Measurements from ENCODE around the gene TNFRSF1B. TPM values are rescaled to one million over a fixed set of nuclear protein-coding genes. Genes with fewer than 3 reads are reported as not detected.

TNFRSF1B gene
- total RNA-seq, 1 experiment from 2014 or later, result 1.3 TPM

DNA sequence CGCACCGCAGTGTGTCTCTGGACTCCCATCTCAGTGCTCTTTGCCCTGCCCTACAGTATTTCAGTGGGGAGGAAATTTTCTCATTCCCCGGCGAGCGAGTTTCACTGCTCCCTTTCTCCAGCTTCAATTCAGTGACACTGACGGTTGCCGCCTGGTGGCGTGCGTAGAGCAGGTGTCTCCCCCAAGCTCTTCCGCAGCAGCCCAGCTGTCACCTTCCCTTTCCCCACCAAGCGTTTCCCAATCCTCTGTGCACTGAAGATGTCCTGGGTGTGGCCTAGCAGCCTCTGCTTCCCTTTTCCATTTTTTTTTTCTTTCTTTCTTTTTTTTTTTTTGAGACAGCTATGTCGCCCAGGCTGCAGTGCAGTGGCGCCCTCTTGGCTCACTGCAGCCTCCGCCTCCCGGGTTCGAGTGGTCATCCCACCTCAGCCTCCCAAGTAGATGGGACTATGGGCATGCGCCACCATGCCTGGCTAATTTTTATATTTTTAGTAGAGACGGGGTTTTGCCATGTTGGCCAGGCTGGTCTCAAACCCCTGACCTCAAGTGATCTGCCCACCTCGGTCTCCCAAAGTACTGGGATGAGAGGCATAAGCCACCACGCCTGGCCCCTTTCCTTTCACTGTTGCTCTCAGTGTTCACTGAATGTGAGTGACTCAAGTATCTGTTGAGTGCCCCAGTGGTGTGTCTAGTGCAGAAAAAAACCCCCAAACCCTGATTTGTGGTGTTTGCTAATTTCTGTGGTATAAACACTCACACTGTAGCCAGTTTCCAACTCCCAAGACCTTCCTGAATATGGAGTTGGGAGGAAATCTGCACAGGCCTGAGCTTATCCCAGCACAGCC, 30.1 kb downstream of the TNFRSF1B start:
- BruUV-seq (replicated peaks), result no TSS peak
- TF ChIP-seq, protein P1, sequence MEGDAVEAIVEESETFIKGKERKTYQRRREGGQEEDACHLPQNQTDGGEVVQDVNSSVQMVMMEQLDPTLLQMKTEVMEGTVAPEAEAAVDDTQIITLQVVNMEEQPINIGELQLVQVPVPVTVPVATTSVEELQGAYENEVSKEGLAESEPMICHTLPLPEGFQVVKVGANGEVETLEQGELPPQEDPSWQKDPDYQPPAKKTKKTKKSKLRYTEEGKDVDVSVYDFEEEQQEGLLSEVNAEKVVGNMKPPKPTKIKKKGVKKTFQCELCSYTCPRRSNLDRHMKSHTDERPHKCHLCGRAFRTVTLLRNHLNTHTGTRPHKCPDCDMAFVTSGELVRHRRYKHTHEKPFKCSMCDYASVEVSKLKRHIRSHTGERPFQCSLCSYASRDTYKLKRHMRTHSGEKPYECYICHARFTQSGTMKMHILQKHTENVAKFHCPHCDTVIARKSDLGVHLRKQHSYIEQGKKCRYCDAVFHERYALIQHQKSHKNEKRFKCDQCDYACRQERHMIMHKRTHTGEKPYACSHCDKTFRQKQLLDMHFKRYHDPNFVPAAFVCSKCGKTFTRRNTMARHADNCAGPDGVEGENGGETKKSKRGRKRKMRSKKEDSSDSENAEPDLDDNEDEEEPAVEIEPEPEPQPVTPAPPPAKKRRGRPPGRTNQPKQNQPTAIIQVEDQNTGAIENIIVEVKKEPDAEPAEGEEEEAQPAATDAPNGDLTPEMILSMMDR (IDR thresholded peaks at IDR 0.05; ENCODE audit: unreplicated experiment), result no peak
- H3K27me3 Mint-ChIP-seq (ENCODE audit: unreplicated experiment), result no peaks in the 10 kb centered on the region
- DNase-seq, result no peak
- CTCF ChIA-PET, result interaction anchor here (0.5 kb wide), 1 partner anchor 117 kb away, joined by 3 read pairs; no protein-coding TSS in a partner anchor
- no peaks in the 10 kb centered on the region for H3K36me3 Mint-ChIP-seq (ENCODE audit: insufficient read depth, unreplicated experiment)
- H3K4me1 Mint-ChIP-seq (ENCODE audit: low read depth, unreplicated experiment), result no peaks in the 10 kb centered on the region
- no peaks in the 10 kb centered on the region for H3K9me3 Mint-ChIP-seq (ENCODE audit: low read depth, unreplicated experiment)
- H3K27ac Mint-ChIP-seq (ENCODE audit: unreplicated experiment), result no peak overlapping the region
- no peak overlapping the region for H3K4me3 Mint-ChIP-seq (ENCODE audit: low read depth, unreplicated experiment)
- intact Hi-C loops (cut with micrococcal nuclease; ENCODE audit: unreplicated experiment), result no loop called here

DNA sequence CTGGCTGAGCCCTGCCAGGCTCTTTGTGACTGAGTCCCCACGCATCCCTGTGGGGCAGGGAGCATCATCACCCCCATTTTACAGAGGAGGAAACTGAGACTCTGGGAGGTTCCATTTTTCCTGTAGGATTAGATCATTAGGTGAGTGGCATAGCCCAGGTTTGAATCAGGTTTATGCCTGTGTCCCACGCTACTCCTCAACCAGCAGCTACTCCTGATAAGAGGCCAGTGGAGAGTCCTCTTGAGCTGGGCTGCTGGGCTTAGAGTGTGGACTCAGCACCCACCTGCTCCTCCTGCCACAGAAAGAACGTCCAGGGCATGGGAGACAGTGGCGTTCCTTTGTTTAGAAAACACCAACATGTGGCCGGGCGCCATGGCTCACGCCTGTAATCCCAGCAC, 30.7 kb downstream of the TNFRSF1B start:
- BruUV-seq (replicated peaks), result no TSS peak
- TF ChIP-seq, protein P1 (IDR thresholded peaks at IDR 0.05; ENCODE audit: unreplicated experiment), result no peak
- Mint-ChIP-seq H3K9me3 (ENCODE audit: low read depth, unreplicated experiment) (no peaks in the 10 kb centered on the region), H3K4me1 (ENCODE audit: low read depth, unreplicated experiment) (no peaks in the 10 kb centered on the region), H3K27me3 (ENCODE audit: unreplicated experiment) (no peaks in the 10 kb centered on the region), H3K27ac (ENCODE audit: unreplicated experiment) (no peak overlapping the region), H3K4me3 (ENCODE audit: low read depth, unreplicated experiment) (no peak overlapping the region), H3K36me3 (ENCODE audit: insufficient read depth, unreplicated experiment) (no peaks in the 10 kb centered on the region)
- CTCF ChIA-PET, result interaction anchor here (0.5 kb wide), 1 partner anchor 118 kb away, joined by 3 read pairs; no protein-coding TSS in a partner anchor
- intact Hi-C loops (cut with micrococcal nuclease; ENCODE audit: unreplicated experiment), result no loop called here
- DNase-seq, result no peak

DNA sequence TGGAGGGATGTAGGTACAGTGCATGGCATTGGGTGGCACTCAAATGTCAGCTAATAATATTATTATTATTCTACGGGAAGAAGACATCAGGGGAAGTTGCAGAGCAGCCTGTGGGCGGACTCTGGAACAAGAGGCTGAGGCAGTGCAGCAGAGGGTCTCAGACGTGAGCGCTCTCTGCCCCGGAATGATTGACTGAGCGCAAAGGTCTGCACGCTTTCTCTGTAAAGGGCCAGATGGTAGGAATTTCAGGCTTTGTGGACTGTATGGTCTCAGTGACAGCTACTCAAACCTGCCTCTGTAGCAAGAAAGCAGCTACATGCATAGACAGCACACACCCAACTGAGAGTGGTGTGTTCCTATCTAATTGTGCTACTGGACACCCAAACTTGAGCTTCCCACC, 33.4 kb downstream of the TNFRSF1B start:
- TF ChIP-seq, protein P1 (IDR thresholded peaks at IDR 0.05; ENCODE audit: unreplicated experiment), result no peak
- Mint-ChIP-seq H3K4me3 (ENCODE audit: low read depth, unreplicated experiment) (no peak overlapping the region), H3K27ac (ENCODE audit: unreplicated experiment) (no peak overlapping the region), H3K27me3 (ENCODE audit: unreplicated experiment) (peaks cover 1% of the 10 kb centered on the region), H3K4me1 (ENCODE audit: low read depth, unreplicated experiment) (no peaks in the 10 kb centered on the region), H3K9me3 (ENCODE audit: low read depth, unreplicated experiment) (no peaks in the 10 kb centered on the region), H3K36me3 (ENCODE audit: insufficient read depth, unreplicated experiment) (no peaks in the 10 kb centered on the region)
- intact Hi-C loops (cut with micrococcal nuclease; ENCODE audit: unreplicated experiment), result no loop called here
- no TSS peak for BruUV-seq (replicated peaks)
- no peak for DNase-seq
- CTCF ChIA-PET, result no interaction called here

DNA sequence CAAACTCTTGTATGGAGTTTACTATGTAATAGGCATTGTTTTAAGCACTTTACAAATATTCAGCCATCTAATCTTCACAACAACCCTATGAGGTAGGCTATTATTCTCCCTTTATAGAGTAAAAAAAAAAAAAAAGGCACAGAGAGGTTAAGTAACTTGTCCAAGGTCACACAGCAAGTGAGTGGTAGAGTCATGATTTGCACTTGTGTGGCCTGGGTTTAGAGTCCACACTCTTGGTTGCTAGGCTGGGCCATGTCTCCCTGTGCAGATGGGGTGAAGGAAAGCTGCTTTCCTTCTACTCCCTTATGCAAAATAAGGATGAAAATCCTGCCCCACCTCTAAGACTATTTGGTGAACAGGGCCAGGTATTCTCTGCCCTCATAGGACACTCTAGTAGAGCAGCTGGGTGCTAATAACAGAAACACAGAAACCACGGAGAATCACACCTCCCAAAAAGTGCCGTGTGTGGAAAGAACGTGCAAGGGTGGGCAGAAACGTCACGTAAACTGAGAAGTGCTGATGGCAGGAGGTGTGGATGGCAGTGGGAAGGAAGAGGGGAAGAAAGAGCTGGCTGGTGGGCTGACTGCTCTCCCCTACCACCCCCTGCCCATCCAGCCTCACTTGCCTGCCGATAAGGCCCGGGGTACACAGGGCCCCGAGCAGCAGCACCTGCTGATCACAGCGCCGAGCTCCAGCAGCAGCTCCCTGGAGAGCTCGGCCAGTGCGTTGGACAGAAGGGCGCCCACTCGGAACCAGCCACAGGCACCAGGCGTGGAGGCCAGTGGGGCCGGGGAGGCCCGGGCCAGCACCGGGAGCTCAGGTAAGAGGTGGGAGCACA, 34.8 kb downstream of the TNFRSF1B start:
- Mint-ChIP-seq H3K27ac (ENCODE audit: unreplicated experiment) (no peak overlapping the region), H3K9me3 (ENCODE audit: low read depth, unreplicated experiment) (no peaks in the 10 kb centered on the region), H3K4me3 (ENCODE audit: low read depth, unreplicated experiment) (no peak overlapping the region), H3K27me3 (ENCODE audit: unreplicated experiment) (peaks cover 13% of the 10 kb centered on the region), H3K36me3 (ENCODE audit: insufficient read depth, unreplicated experiment) (no peaks in the 10 kb centered on the region), H3K4me1 (ENCODE audit: low read depth, unreplicated experiment) (no peaks in the 10 kb centered on the region)
- CTCF ChIA-PET, result interaction anchor here (1.7 kb wide), 1 partner anchor 77 kb away, joined by 8 read pairs; no protein-coding TSS in a partner anchor
- TF ChIP-seq, protein P1 (IDR thresholded peaks at IDR 0.05; ENCODE audit: unreplicated experiment), result no peak
- BruUV-seq (replicated peaks), result no TSS peak
- intact Hi-C loops (cut with micrococcal nuclease; ENCODE audit: unreplicated experiment), result no loop called here
- no peak for DNase-seq

All from Calu3 (cell line).